Common myeloid progenitor, CD34-positive (primary cell): ENCODE data around the gene BEAN1. TPM values are rescaled to one million over a fixed set of nuclear protein-coding genes. Genes with fewer than 3 reads are reported as not detected.

Experiments used
- CTCF ChIA-PET: fragments of 350-600 bp; sonication (Branson Sonifier 250); formaldehyde crosslinking; loops from one replicate; lab custom pipeline; 2021; ENCODE audit warnings: antibody characterized with exemption; lab: Charles Lee
- POLR2A ChIA-PET: fragments of 350-600 bp; sonication (Branson Sonifier 250); formaldehyde crosslinking; loops from one replicate; lab custom pipeline; 2021; ENCODE audit warnings: antibody characterized with exemption; lab: Charles Lee
- DNase-seq, 3 donors: peaks; one replicate each; pipeline versions ENCODE4 v3.0.0 to v3.0.0-alpha.2; 2013
- H3K27ac ChIP-seq, 2 experiments: 1 replicate in 1 of 2; 2 replicates in 1 of 2; pipeline ENCODE4 v1.7.0; 2013; ENCODE audit warnings: inconsistent platforms in 2 of 2, low read length in 2 of 2, mild to moderate bottlenecking in 2 of 2, low read depth in 1 of 2, moderate library complexity in 1 of 2; ENCODE audit not compliant: severe bottlenecking in 2 of 2, insufficient read depth in 1 of 2, poor library complexity in 1 of 2
- H3K27me3 ChIP-seq, 5 experiments: replicated peaks in 2 of 5; 1 replicate in 3 of 5; 2 replicates in 2 of 5; pipeline versions ENCODE4 v1.6.1 to v1.7.0; 2013; ENCODE audit warnings: low read length in 4 of 5, mild to moderate bottlenecking in 2 of 5, moderate library complexity in 2 of 5, inconsistent platforms in 1 of 5; ENCODE audit not compliant: insufficient read depth in 5 of 5, control insufficient read depth in 4 of 5
- H3K36me3 ChIP-seq, 4 experiments: 1 replicate in 2 of 4; 2 replicates in 2 of 4; pipeline versions ENCODE4 v1.6.1 to v1.7.0; 2013; ENCODE audit warnings: low read length in 3 of 4, control low read depth in 1 of 4, mild to moderate bottlenecking in 1 of 4; ENCODE audit not compliant: control insufficient read depth in 4 of 4, insufficient read depth in 4 of 4
- H3K4me1 ChIP-seq, 4 experiments: 1 replicate in 3 of 4; 2 replicates in 1 of 4; pipeline versions ENCODE4 v1.6.1 to v1.7.1; 2013; ENCODE audit warnings: low read length in 3 of 4, mild to moderate bottlenecking in 3 of 4, control low read depth in 1 of 4, inconsistent platforms in 1 of 4, moderate library complexity in 1 of 4; ENCODE audit not compliant: control insufficient read depth in 4 of 4, insufficient read depth in 4 of 4; ENCODE audit errors: control extremely low read depth in 1 of 4
- H3K4me3 ChIP-seq, 7 experiments: 1 replicate in 4 of 7; 2 replicates in 3 of 7; pipeline versions ENCODE4 v1.5.1 to v1.7.0; 2013; ENCODE audit warnings: mild to moderate bottlenecking in 7 of 7, low read length in 6 of 7, moderate library complexity in 6 of 7, inconsistent platforms in 2 of 7, low read depth in 2 of 7, control low read depth in 1 of 7; ENCODE audit not compliant: insufficient read depth in 4 of 7, control insufficient read depth in 1 of 7; ENCODE audit errors: extremely low read depth in 1 of 7
- H3K9me3 ChIP-seq, 5 experiments: 1 replicate in 4 of 5; 2 replicates in 1 of 5; pipeline versions ENCODE4 v1.6.1 to v1.7.1; 2013; ENCODE audit warnings: low read length in 4 of 5, mild to moderate bottlenecking in 2 of 5, inconsistent platforms in 1 of 5, low read depth in 1 of 5, moderate library complexity in 1 of 5; ENCODE audit not compliant: control insufficient read depth in 4 of 5, insufficient read depth in 2 of 5; ENCODE audit errors: control extremely low read depth in 1 of 5
- WGBS: methylation state at CpG from one replicate; pipeline ENCODE4 v1.1.5; 2013; ENCODE audit not compliant: insufficient coverage; 5-methylcytosine and 5-hydroxymethylcytosine counted together
- polyA plus RNA-seq: library from polyadenylated mRNA; unstranded; fragments of 120-200 nt; gene quantifications from one replicate; pipeline ENCODE4 v1.2.1, GENCODE V29; 2013

The BEAN1 gene
- polyA plus RNA-seq: 0.34 TPM

GRCh38 chr16:66427036-66427860 is at the start of gene BEAN1:
BEAN1 (plus strand) TSS chr16:66427295; CDS start chr16:66437677, 10,382 bp downstream.
- CTCF ChIA-PET: no interaction called here
- under 1% methylated on average over 94 of the region's 118 CpGs for WGBS
- peak in 2 of 3 donors; percentile 36 for DNase-seq
- H3K9me3 ChIP-seq: peaks cover 0 to 4% (median 0%) of the 10 kb centered on the region in 5 experiments
- H3K36me3 ChIP-seq: no peaks in the 10 kb centered on the region
- POLR2A ChIA-PET: no interaction called here
- H3K27ac ChIP-seq: no peak within 1 kb of the TSS
- peaks cover 23 to 87% (median 39%) of the 10 kb centered on the region in 5 experiments for H3K27me3 ChIP-seq
- H3K4me3 ChIP-seq: peak within 1 kb of the TSS in 5 of 7 experiments; percentile 15 to 58 (median 41)
- H3K4me1 ChIP-seq: peaks cover 0 to 22% (median 15%) of the 10 kb centered on the region in 4 experiments

GRCh38 chr16:66377324-66377723 is 49.8 kb upstream of the BEAN1 start:
- Histone ChIP-seq H3K9me3 (no peaks in the 10 kb centered on the region), H3K4me1 (no peaks in the 10 kb centered on the region), H3K36me3 (no peaks in the 10 kb centered on the region), H3K27ac (no peak overlapping the region), H3K27me3 (no peaks in the 10 kb centered on the region), H3K4me3 (no peak overlapping the region)
- DNase-seq: no peak
- POLR2A ChIA-PET: no interaction called here
- CTCF ChIA-PET: no interaction called here
- 81% methylated on average over 3 of the region's 3 CpGs for WGBS

GRCh38 chr16:66378741-66379570 is 48.1 kb upstream of the BEAN1 start:
- H3K4me3 ChIP-seq: no peak overlapping the region
- H3K9me3 ChIP-seq: no peaks in the 10 kb centered on the region
- ChIA-PET CTCF (interaction anchor here (0.9 to 1.2 kb wide), 2 partner anchors 22 to 37 kb away, joined by 3 to 5 read pairs; no protein-coding TSS in a partner anchor), POLR2A (no interaction called here)
- H3K27me3 ChIP-seq: no peaks in the 10 kb centered on the region
- no peak overlapping the region for H3K27ac ChIP-seq
- no peak for DNase-seq
- 95% methylated on average over 13 of the region's 18 CpGs for WGBS
- no peaks in the 10 kb centered on the region for H3K36me3 ChIP-seq
- H3K4me1 ChIP-seq: no peaks in the 10 kb centered on the region

GRCh38 chr16:66379571-66379941 is 47.5 kb upstream of the BEAN1 start:
- H3K27ac ChIP-seq: no peak overlapping the region
- H3K9me3 ChIP-seq: no peaks in the 10 kb centered on the region
- no peak for DNase-seq
- H3K27me3 ChIP-seq: no peaks in the 10 kb centered on the region
- no peaks in the 10 kb centered on the region for H3K4me1 ChIP-seq
- no peaks in the 10 kb centered on the region for H3K36me3 ChIP-seq
- WGBS: 83% methylated on average over 2 of the region's 3 CpGs
- ChIA-PET POLR2A (no interaction called here), CTCF (interaction anchor here (0.9 to 1.2 kb wide), 2 partner anchors 23 to 37 kb away, joined by 3 to 5 read pairs; no protein-coding TSS in a partner anchor)
- H3K4me3 ChIP-seq: no peak overlapping the region

- no peaks in the 10 kb centered on the region for H3K9me3 ChIP-seq
- H3K36me3 ChIP-seq: no peaks in the 10 kb centered on the region
- H3K4me3 ChIP-seq: no peak overlapping the region
- WGBS: 79% methylated on average over 3 of the region's 3 CpGs
- ChIA-PET POLR2A (no interaction called here), CTCF (no interaction called here)
- DNase-seq: no peak
- no peaks in the 10 kb centered on the region for H3K27me3 ChIP-seq
- no peaks in the 10 kb centered on the region for H3K4me1 ChIP-seq
- no peak overlapping the region for H3K27ac ChIP-seq
These were observed 46.7 kb upstream of the BEAN1 start for GRCh38 chr16:66380421-66380820.

- no peak for DNase-seq
- Histone ChIP-seq H3K4me1 (no peaks in the 10 kb centered on the region), H3K27me3 (no peaks in the 10 kb centered on the region), H3K4me3 (no peak overlapping the region), H3K9me3 (no peaks in the 10 kb centered on the region), H3K36me3 (no peaks in the 10 kb centered on the region), H3K27ac (no peak overlapping the region)
- POLR2A ChIA-PET: no interaction called here
- 70% methylated on average over 4 of the region's 5 CpGs for WGBS
- CTCF ChIA-PET: interaction anchor here (0.7 to 0.8 kb wide), 2 partner anchors 11 to 24 kb away, joined by 3 read pairs; no protein-coding TSS in a partner anchor
These were observed 45.4 kb upstream of the BEAN1 start for GRCh38 chr16:66381585-66382170.
